CD4-positive, alpha-beta T cell treated with Interleukin-17A for 1 hour (primary cell): ENCODE data around the gene SQOR.

Source experiments
- DNase-seq: peaks from one replicate; pipeline ENCODE4 v3.0.0-alpha.2; 2020

SQOR gene

GRCh38 chr15:45634432-45635190 is at the start of gene SQOR:
TSS of gene SQOR (plus strand) at chr15:45635029. CDS start at chr15:45658924, 23,895 bp downstream.
- peak; percentile 70 for DNase-seq

- no peak for DNase-seq
Observed at GRCh38 chr15:45585069-45585791, 49.6 kb upstream of the SQOR start.

GRCh38 chr15:45586125-45586524 is 48.7 kb upstream of the SQOR start:
- no peak for DNase-seq

- DNase-seq, result no peak
Observed at GRCh38 chr15:45586601-45587094, 48.2 kb upstream of the SQOR start.

- peak; percentile 93 for DNase-seq
Observed at GRCh38 chr15:45587095-45587862, 47.5 kb upstream of the SQOR start, which contains the start of gene BLOC1S6. TSS of gene BLOC1S6 (plus strand) at chr15:45587379. CDS start at chr15:45587444, 65 bp downstream.

- DNase-seq, result no peak
Observed at GRCh38 chr15:45587863-45588170, 47.0 kb upstream of the SQOR start.

- peak; percentile 7 for DNase-seq
Observed at GRCh38 chr15:45588219-45588875, 46.5 kb upstream of the SQOR start.

- no peak for DNase-seq
Observed at GRCh38 chr15:45589256-45589655, 45.6 kb upstream of the SQOR start.

GRCh38 chr15:45594319-45594718 is 40.5 kb upstream of the SQOR start:
- DNase-seq, result no peak

- DNase-seq, result no peak
Observed at GRCh38 chr15:45594835-45595530, 39.8 kb upstream of the SQOR start.

- no peak for DNase-seq
Observed at GRCh38 chr15:45603881-45604280, 30.9 kb upstream of the SQOR start.

GRCh38 chr15:45604326-45604725 is 30.5 kb upstream of the SQOR start:
- no peak for DNase-seq

GRCh38 chr15:45606413-45606812 is 28.4 kb upstream of the SQOR start:
- DNase-seq, result no peak

- no peak for DNase-seq
Observed at GRCh38 chr15:45606841-45607240, 28.0 kb upstream of the SQOR start.

- peak; percentile 38 for DNase-seq
Observed at GRCh38 chr15:45611305-45611704, 23.5 kb upstream of the SQOR start.

GRCh38 chr15:45612790-45613415 is 21.9 kb upstream of the SQOR start:
- no peak for DNase-seq

- DNase-seq, result no peak
Observed at GRCh38 chr15:45616901-45617323, 17.9 kb upstream of the SQOR start.

GRCh38 chr15:45618813-45619212 is 16.0 kb upstream of the SQOR start:
- DNase-seq, result no peak

GRCh38 chr15:45628136-45628535 is 6.7 kb upstream of the SQOR start:
- no peak for DNase-seq

GRCh38 chr15:45630917-45631691 is 3.7 kb upstream of the SQOR start:
- no peak for DNase-seq

- no peak for DNase-seq
Observed at GRCh38 chr15:45631776-45632175, 3.1 kb upstream of the SQOR start.
